GM12892 (cell line): Measurements from ENCODE around the gene ATP13A2.

Experiments
- POLR2A ChIP-seq: IDR thresholded peaks from 2 replicates; pipeline ENCODE4 v1.6.1; 2011; ENCODE audit warnings: low read depth, low read length, control low read depth
- POLR2AphosphoS5 ChIP-seq: IDR thresholded peaks from 2 replicates; pipeline ENCODE4 v1.6.1; 2011; ENCODE audit warnings: low read depth, low read length, control low read depth
- TAF1 ChIP-seq: IDR thresholded peaks from 2 replicates; pipeline ENCODE4 v1.6.1; 2011; ENCODE audit warnings: low read depth, mild to moderate bottlenecking, control low read depth, low read length, borderline replicate concordance

GRCh38 chr1:17009706-17010105 lies 2.0 kb downstream of the ATP13A2 start:
- no peak for TF ChIP-seq POLR2AphosphoS5
- no peak for TF ChIP-seq POLR2A
- no peak for TF ChIP-seq TAF1
